Esophagus mucosa (tissue), 1 donor: Measurements from ENCODE around the gene NSA2. TPM values are rescaled to one million over a fixed set of nuclear protein-coding genes. Genes with fewer than 3 reads are reported as not detected.
A peak's percentile ranks its signal among the peaks of the same experiment; 100 is the strongest.
"Not testable (repeated sequence)": the region's sequence is repeated elsewhere in the genome, so short reads cannot be mapped to it uniquely, and the experiment has no call there.

ENCODE experiments used
- ATAC-seq: fragments of 200-7000 bp; cut with Tn5 transposase; one replicate; pipeline ENCODE4 v1.9.1; 2020
- total RNA-seq: library from RNA; stranded (reverse); gene quantifications from one replicate; pipeline ENCODE4 v1.2.4, GENCODE V29; 2023
- donor health status: DM: yes; HTN: yes; CAD: no.

Gene NSA2
- total RNA-seq, result 39.6 TPM

DNA sequence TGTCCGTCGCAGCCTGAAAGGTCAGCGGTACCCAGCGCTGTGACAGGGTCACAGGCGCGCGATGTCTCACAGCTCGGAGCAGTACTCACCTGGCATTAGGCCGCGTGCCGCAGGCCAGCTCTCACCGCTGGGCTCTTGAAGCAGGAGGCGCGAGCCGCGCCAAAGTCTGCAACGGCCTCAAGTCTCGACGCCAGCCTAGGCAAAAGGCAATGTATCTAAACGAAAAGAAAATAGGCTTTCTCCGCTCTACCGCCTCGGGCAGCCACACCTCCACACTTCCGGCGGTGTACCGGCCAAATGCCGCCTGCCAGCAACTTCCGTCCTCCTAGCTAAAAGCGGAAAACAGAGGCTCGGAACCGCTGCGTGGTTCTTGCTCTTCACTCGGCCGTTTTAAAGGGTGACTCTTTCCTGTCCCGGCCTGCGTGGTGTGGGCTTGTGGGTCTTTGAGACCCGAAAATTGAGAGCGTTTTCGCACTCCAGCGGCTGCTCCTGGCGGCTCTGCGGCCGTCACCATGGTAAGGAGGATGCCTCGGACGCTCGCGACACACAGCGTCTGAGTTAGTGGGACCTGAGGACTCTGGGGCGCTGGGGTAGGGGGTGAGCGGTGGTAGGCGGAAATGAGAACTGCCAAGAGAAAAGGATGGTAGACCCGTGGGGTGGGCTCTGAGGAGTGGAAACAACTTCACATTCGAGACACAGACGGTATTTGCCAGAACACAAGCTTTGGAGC, at the start of gene NSA2, which contains the start of gene GFM2:
TSS of gene NSA2 (plus strand) at position 401 of the 730 bp plus-strand sequence. CDS start at position 513, 112 bp downstream.
TSS of gene GFM2 (minus strand) at position 269 of the 730 bp plus-strand sequence. CDS start 3,375 bp downstream, outside the sequence.
- ATAC-seq, result peak; percentile 97

DNA sequence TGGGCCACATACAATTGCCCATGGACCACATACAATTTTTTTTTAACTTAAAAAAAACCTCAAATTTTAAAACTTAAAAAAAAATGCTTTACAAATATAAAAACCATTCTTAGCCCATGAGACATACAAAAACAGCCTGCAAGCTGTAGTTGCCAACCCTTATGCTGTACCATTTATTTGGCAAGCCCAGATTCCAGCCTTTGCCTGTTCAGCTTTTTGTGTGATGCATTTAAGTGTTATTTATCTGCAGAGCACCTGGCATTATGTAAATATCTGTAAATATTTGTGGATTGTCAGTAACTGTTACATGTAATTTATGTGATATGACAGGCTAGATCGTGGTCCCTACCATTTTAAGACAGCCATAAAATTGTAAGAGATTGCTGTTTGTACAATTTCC, 49.5 kb upstream of the NSA2 start:
- ATAC-seq, result no peak

DNA sequence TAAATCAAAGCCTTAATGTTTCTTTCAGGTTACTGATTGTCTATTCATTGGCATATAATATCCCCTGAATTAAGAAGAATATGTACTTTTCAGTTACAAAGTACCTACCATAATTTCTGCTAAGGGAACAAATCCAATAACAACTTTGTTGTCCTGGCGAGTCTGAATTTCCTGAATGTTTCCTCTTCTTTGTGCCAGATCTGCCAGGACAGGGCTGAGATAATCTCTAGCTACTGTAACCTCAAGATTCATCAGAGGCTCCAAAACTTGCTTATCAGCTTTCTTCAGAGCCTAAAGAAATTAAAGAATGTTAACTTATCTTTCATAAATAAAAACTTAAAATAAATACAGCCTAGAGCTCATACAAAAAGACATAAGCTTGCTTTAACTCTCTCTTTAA, 44.8 kb upstream of the NSA2 start:
- ATAC-seq, result no peak

DNA sequence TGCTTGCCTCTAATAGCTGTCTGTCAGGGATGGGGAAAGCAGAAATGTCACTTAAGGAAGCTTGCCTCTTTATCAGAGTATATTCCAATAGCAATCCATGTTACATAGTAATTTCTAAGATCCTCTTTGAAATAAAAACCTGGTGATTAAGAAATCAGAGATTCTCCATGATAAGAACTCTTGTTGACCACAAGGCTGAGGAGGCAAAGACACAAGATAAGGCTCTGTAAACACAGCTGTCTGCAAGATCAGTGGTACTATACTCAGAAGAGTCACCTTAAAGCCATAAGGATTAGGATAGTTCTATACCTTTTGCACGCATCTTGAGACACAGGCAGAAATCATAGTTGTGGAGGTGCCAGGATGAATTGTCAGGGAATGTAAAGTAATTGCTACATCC, 41.7 kb upstream of the NSA2 start:
- no peak for ATAC-seq

DNA sequence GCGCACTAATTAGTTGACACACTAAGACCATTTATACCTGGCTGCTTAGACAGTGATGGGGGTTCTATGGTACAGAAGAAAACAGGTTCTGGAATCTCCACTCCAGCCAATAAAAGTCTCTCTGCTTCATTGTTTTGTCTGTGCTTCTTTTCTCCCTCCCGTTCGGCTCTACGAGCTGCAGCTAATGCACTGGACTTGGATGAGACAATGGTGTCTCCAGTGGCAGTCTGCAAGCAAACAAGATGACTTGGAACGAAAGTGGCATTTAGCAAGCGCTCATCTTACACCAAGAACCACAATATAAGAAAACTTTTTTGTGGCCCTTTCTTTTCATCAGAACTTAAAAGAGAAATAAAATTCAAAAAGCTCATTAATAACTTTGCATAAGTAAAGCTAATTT, 30.3 kb upstream of the NSA2 start:
- no peak for ATAC-seq

DNA sequence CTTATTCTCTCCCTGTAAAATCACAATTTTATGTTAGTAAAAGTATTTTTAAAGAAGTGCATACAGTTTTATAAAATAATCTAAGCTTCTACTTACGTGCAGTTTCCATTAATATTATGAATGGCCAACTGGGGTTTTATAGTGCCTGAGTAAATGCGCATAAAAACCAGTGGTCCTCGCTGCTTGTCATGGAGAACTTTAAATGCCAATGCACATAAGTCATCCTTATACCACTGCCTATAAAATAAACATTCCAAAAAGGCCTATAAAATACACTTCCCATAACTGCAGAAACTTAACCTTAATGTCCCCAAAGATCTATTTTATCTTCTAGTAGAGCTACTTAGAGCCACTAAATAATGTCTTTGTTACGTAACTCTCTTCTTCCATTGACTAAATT, 28.6 kb upstream of the NSA2 start:
- ATAC-seq, result no peak

DNA sequence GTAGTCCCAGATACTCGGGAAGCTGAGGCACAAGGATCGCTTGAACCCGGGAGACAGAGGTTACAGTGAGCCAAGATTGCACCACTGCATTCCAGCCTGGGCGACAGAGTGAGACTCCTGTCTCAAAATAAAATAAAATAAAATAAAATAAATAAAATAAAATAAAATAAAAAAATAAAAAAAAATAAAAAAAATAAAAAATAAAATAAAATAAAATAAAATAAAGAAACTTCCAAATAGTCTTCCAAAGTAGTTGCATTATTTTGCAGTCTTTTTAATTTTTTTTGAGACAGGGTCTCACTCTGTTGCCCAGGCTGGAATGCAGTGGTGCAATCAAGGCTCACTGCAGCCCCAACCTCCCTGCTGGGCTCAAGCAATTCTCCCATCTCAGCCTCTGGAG, 18.3 kb upstream of the NSA2 start:
- not testable (repeated sequence) for ATAC-seq

DNA sequence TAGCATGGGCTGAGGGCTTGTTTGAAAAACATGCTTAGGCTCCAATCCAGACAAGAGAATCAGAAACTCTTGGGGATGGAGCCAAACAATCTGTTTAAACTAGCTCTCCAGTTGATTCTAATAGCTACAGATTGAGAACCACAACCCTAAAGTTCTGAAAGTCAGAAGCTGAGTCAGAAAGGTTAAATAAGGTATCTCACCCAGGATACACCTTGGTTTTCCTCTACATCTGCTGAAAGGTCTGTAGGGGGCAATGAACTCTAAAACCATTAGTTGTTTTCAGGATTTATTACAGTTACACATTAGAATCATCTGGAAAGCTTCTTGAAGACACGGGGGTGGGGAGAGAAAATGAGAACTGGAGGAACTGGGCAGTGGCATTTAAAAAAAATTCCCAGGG, 5.8 kb upstream of the NSA2 start:
- ATAC-seq, result no peak

DNA sequence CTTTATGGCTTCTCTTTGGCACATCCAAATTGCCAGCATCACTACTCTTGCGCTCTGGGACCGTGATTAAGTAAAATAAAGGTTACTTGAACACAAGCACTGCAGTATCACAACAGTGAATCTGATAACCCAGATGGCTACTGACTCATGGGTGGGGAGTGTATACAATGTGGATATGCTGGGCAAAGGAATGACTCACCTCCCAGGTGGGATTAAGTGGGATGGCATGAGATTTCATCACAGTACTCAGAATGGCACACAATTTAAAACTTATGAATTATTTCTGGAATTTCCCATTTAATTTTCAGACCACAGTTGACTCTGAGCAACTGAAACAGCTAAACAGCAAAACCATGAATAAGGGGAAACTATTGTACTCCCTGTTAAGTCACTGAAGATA, 4.5 kb upstream of the NSA2 start:
- ATAC-seq, result peak; percentile 61

DNA sequence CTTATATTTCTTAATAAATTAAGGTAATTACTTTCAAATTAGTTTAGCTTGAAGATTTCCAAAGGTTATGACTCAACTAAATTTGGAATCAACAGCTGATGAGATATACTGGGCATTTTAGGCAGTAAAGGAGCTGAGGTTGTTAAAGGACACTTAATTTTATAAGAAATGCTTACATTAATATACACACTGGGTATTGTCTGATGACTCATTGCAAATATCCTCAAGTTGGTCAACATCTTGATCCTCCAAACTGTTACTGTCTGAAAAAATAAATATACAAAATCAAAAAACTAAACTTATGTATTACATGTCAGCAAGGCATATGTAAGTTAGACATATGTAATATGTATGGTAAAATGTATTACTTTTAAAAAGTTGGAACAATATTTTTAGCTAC, 3.5 kb upstream of the NSA2 start:
- ATAC-seq, result no peak

DNA sequence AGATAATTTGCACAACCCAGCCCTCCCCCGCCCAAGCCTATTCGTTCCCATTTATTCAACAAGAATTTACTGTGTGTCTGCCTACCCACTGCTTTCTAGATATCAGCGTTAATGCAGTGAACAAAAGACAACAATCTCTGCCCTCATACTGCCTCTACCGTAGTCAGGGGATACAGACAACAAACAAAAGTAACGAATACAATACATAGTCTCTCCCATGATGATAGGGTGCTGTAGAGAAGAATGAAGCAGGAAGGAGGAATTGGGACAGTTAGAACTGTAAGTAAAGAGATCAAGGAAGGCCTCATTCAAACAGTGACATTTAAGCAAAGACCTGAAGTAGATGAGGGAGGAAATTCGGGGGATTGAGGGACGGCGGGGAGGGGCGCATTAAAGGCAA, 1.8 kb upstream of the NSA2 start:
- ATAC-seq, result no peak

DNA sequence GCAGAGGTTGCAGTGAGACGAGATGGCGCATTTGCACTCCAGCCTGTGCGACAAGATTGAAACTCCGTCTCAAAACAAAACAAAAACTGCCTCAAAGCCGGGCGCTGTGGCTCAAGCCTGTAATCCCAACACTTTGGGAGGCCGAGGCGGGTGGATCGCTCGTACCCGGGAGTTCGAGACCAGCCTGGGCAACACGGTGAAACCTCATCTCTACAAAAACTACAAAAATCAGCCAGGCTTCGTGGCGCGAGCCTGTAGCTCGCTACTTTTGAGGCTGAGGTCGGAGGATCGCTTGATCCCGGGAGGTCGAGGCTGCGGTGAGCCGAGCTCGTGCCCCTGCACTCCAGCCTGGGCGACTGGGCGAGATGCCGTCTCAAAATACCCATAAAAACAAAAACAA, 1.1 kb upstream of the NSA2 start:
- ATAC-seq, result no peak

DNA sequence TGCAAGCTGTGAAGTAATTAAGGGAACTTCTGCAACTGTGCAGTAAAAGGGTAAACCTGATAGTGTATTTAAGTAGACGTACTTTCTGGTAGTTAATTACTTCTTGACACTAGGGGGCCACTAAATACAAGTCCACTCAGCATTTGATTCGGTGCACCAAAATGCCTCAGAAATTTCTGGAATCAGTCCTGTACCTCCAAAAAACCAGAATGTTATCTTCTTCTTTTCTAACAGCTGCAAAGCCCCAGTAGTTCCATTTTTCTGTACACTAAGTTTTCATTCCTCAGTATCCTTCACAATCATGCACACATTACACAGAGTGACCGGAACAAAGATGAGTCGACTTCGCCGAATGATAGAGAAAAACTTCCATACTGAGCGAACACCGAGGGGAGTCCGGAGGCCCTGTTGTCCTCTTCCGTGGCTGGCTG, 616 bp upstream of the NSA2 start:
- peak; percentile 63 for ATAC-seq

DNA sequence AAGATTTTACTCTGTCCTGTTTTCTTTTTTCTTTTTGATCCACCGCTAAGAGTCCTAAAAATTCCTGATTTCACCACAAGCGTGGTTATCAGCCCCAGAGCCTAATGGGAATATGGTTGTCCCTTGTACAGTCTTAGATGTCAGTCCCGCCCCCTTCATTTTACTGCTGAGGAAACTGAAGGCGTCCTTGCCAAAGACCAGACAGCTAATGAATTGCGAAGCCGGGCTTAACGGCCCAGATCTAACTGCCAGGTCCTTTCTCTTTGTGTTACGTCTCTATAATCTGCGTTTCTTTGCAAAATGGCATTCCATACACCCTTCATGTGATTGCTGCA, 497 bp downstream of the NSA2 start:
- ATAC-seq, result peak; percentile 31

DNA sequence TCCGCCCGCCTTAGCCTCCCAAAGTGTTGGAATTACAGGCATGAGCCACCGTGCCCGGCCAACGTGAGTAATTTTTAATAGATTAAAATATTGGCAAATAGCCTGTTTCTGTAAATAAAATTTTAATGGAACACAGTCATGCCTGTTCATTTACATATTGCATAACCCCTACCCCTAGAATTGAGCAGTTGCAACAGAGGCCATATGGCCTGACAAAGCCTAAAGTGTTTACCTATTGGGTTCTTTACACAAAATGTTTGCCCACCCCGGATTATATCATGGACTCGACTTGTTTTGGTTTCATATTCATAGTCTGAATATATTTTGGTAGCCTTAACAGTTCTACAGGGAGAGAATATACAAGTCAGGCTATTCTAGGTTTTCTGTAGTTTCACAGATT, 5.3 kb downstream of the NSA2 start:
- no peak for ATAC-seq

DNA sequence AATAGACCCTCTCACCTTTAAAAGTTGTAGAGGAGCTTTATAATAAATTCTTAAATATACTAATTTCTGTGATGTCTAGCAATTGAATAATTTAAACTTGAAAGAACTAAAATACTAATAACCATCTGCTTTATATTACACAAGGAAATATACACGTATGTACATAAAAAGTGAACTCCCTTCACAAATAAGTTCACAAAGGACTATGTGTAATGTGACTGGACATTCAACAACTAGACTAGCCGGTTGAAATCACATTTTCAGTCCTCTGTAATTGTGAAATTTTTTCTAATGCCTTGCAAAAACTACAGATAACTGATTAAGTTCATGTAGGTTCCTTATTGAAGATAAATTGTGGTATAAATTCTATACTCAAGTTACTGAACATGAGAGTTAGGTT, 11.6 kb downstream of the NSA2 start:
- peak; percentile 36 for ATAC-seq

DNA sequence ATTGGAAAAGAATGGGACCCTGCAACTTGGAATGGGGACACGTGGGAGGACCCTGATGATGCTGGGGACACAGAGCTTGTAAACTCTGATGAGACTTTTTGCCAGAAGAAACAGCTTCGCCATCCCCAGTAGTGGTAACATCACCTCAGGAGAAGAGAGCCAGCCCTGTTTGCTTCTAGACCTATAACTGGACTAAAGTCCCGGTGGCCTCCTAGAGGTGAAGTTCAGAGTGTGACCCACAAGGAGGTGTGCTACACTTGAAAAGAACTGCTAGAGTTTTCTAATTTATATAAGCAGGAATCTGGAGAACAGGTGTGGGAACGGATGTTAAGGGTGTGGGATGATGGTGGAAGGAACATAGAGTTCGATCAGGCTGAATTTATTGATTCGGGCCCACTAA, 19.8 kb downstream of the NSA2 start:
- ATAC-seq, result no peak

DNA sequence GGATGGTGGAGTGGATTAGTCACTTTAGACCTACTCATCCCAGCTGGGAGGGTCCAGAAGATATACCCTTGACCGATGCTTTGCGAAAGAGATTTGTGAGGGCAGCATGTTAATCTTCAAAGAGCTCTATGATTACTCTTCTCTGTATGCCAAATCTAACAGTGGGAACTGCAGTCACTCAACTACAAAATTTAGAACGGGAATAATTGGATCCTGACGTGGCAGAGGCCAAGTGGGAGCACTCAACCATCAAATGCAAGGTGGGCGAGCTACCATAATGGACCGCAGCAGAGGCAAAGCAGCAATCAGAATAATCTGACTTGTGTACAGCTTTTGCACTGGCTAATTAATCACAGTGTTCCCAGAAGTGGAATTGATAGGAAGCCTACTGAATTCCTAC, 20.4 kb downstream of the NSA2 start:
- ATAC-seq, result no peak

DNA sequence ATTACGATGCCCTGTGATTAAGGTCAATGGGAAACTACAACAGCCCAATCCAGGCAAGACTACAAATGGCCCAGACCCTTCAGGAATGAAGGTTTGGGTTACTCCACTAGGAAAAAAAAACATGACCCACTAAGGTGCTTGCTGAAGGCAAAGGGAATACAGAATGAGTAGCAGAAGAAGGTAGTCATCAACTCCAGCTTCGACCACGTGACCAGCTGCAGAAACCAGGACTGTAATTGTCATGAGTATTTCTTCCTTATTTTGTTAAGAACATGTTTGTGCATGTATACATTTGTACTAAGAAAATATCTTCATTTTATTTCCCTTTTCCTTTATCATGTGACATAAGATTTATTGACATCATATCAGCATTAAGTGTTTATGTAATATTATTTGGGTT, 24.6 kb downstream of the NSA2 start:
- not testable (repeated sequence) for ATAC-seq

DNA sequence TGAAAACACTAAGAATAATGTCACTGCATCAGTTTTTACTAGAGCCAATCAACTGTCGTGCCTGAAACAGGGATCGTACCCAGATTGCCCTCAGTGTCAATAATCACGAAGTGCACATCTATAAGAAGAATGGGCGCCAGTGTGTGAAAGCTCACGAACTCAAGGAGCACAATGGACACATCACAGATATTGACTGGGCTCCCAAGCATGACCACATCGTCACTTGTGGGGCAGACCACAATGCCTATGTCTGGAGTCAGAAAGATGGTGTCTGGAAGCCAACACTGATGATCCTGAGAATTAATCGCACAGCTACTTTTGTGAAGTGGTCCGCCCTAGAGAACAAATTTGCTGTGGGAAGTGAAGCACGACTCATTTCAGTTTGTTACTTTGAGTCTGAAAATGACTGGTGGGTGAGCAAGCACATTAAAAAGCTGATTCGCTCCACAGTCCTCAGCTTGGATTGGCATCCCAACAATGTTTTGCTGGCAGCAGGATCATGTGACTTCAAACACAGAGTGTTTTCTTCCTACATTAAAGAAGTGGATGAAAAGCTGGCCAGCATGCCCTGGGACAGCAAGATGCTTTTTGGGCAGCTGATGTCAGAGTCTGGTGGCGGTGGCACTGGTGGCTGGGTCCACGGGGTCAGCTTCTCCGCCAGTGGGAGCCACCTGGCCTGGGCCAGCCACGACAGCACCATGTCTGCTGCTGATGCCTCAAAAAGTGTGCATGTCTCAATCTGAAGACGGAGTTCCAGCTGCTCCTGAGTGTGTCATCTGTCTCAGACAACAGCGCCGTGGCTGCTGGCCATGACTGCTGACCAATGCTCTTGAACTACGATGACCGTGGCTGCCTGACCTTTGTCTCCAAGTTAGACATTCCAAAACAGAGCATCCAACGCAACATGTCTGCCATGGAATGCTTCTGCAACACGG, 32.2 kb downstream of the NSA2 start:
- no peak for ATAC-seq

DNA sequence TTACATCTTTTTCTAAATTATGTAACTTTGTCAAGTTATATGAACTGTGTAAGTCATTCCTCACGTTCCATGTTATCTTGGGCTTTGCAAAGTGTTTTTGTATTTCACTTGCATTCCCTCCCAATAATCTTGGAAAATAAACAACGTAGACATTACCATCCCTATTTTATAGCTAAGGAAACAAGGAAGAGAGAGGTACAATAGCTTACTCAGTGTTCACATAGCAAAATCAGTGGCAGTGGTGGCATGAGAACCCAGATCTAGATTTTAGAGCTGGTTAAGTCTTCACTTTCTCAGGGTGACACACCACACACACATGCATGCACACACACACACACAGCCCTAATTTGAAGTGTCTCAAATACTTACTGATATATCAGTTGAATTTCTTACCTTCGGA, 34.1 kb downstream of the NSA2 start:
- ATAC-seq, result no peak

DNA sequence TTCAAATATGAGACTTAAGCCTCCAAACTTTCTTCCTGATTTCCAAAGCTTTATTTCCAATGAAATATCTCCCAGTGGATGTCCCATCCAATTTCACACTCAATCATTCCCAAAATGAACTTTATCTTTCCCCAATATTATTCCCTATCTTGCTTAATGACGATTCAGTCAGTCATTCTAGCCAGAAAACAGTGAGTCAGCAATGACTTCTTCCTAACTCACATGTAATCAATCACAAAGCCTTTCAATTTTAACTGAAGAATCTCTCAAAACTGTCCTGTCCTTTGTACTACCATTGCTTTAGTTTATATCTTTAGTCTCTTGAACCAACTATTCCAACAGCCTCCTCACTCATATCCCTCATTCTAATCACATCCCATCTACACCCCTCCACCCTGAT, 34.9 kb downstream of the NSA2 start:
- no peak for ATAC-seq

DNA sequence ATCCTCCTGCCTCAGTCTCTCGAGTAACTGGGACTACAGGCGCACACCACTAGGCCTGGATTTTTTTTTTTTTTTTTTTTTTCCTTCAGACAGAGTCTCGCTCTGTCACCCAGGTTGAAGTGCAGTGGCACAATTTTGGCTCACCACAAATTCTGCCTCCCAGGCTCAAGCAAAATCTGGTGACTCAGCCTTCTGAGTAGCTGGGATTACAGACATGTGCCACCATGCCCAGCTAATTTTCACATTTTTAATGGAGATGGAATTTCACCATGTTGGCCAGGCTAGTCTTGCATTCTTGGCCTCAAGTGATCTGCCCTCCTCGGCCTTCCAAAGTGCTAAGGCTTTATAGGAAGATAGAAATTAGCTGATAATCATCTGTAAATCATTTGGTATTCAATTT, 43.9 kb downstream of the NSA2 start:
- ATAC-seq, result peak; percentile 87

DNA sequence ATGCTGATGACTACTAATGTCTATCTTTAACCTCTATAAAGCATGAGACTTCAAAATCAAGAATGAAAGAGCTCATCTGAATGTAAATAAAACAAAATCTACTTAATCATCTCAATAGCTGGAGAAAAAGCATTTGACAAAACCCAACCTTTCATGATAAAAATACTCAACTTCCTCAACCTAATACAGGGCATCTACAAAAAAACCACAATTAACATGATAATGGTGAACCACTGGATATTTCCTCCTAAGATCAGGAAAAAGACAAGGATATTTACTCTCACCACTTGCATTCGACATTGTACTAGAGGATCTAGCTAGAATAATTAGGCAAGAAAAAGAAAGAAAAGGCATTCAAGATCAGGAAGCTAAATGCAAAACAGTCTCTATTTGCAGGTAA, 49.8 kb downstream of the NSA2 start:
- ATAC-seq, result no peak
